Brain pericyte (primary cell): ENCODE data around the gene ZNF407.

Source experiments
- DNase-seq: peaks from one replicate; pipeline ENCODE4 v3.0.0-alpha.2; 2012; ENCODE audit warnings: low read depth, low spot score

ZNF407 gene

DNA sequence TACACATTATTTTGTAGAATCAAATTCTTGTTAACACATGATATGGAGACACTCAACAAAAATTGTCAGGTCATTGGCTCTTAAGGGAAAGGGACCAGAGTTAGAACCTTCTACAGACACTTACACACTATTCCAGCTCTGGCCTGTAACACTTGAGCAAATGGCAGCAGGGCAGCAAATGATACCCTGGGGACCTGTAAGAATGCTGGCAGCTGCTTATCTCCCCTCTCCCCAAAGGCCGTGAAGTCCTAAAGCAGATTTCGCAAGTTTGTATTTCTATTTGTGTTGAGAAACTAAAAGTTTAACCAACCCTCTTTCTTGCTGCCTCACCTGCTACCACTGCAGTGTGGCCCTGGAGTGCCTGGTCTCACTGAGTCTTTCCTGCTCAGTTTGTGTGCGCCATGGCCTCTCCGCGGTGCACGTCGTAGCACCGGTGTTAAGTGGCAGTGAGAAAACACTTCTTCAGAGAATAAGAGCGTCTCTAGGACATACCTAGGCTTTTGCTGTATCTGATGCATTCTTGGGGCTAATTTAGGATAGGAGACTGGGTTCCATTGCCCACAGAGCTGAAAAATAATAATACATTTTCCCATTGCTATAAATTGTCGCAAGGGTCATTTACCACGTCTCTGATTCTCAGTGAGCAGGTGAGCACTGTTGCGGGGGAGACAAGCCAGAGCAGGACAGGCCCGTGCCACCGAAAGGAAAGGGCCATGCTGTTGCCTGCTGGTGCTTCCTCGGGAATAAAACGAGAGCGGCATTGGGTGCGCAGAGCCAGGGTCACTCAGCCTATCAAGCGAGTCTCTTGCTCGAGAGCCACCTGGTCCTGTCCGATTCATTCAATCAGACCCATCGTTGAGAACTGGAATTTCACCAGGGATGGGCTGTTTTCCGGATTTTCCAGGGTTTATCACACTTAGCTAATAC lies 406.4 kb downstream of the ZNF407 start:
- no peak for DNase-seq

DNA sequence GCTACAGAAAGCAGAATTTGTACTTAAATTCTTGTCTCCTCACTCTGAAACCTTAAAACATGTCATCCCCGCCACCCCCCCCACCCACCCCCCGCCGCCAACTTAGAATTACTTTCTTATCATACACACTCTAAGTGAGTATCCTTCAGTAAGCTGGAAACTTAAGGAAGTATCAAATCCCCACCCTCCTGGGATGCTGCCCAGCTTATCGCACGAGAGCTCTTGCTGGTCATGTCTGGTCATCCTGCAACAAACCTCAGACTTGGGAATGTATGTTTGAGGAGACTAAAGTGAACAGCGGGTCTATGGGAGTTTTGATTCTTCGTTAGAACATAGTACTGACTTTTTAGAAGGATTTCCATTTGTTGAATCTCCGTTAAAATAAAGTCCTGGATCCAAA lies 408.0 kb downstream of the ZNF407 start:
- no peak for DNase-seq

DNA sequence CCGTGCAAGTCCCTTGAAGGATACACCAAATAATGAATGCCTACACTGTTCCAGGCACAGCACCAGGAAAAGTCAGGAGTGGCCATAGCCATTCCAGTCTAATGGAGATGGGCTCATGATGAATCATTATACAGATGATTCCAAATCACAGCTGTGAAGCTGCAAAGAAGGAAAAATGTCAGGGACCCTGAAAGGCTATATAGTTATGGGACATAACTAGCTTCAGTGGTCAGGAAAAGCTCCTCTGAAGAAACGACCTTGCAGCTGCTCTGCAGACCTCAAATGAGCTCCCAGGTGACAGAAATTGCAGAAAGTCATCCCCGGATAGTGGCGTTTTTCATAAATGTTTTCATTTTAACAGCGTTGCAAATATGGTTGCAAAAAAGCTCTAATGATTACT lies 410.5 kb downstream of the ZNF407 start:
- no peak for DNase-seq

DNA sequence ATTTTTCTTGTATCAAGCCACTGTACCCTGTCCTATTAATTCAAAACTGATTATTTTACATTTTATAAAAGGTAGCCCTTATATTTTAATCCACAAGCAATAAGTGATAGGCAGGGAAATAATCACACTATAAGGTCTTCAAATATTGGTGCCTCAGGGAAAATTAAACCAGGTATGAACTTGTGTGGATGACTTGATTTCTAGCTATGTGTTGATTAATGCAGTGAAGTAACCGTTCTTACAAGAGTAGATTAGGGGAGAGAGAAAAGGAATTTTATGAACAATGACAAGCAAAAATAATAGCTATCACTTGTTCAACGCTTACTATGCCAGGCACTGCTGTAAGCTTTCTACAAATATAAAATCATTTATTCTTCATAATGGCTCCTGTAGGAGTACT lies 411.6 kb downstream of the ZNF407 start:
- no peak for DNase-seq

DNA sequence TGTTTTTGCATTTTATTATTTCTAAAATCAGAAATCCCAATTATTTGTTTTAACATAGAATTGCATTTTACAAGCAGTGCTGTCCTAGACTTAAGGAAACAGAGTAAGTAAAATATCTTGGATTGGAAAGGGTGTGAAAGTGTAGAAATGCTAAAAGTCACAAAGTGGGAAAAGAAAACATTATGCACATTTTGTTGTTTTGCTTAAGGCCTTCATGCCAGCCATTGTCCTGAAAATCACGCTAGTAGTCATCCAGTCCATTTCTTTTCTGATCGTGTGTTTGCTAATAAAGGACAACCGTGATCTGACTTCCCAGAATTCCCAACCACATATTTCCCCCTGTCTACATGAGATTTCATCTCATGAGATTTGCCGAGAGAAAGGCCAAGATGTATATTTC lies 412.2 kb downstream of the ZNF407 start:
- DNase-seq, result no peak

DNA sequence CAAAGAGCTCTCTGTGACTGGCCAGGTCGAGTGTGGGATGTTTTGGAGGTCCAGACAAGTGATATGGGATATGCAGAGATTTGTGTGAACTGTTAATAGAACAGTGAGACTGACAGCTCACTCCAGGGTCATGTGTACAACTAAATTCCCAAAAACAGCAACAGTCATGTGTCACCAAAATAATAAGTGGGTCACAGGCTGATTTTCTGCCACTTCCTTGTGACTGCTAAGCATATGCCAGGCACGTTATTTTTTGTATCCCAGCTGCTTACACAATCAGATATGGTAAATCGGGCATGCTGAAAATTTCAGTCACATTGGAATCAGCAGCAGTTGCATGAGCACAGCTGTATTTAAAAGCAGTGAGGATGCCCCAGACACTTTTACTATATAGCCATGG lies 412.6 kb downstream of the ZNF407 start:
- no peak for DNase-seq

DNA sequence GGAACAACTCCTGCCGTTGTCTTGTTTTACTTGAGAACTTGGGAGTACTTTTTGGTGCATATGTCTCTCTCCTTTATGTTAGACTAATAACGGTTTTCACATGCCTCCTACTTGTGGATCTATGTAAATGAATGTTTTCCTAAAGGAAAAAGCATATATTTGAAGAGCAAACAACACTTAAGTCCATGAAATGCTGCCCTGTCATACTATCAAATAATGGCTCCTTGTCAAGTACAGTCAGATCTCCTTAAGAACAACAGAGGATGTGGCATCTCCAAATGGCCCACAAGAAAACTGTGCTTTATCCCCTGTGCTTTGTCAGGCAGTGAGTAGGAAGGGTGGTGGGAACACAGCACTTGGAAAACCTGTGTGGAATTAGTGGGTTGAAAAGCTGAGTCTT lies 413.0 kb downstream of the ZNF407 start:
- no peak for DNase-seq

DNA sequence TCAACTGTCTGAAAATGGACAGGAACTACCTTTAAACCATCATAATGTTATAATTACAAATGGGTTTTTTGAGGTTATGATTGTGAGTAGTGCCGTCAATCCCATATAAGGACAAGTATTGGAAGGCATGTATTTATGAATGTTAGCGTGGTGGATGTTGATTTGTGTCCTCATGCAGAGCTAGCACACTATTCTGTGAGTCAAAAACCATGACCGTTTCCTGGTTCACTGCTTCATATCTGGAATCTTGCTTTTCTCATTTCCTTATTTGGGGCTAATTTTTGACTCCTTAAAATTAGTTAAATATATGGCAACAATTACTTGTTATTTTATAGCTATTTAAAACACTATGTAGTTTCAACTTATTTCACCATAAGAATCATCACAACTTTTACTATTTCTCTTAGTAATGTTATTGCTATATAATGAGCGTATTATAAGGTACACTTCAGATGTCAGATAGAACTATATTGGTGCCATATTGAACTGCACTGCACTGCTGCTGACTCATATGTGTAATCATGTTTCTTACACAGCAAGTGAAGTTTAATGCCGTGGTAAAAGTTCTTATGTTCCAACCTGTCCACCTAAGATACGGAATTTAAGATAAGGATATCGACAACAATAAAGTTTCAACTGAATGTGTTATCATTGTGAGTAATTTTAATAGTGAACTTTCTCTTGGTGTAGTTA lies 418.5 kb downstream of the ZNF407 start:
- DNase-seq, result no peak

DNA sequence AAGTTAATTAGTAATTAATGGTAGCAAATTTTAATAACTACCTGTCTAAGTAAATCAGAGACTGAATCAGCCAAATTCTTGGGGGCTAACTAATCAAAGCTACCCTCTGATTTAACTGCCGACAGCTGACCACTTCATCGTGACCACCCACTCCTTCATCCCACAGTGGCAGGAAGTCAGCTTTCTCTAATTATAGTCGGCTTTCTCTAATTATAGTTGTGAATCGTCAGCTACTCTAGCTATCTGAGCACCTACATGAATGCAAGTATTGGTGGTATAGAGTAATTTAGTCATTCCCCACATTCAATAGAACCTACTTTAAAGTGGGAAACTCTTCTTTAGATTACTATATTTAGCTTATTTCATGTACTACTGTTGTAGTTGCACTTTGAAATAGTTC lies 425.8 kb downstream of the ZNF407 start:
- DNase-seq, result no peak

DNA sequence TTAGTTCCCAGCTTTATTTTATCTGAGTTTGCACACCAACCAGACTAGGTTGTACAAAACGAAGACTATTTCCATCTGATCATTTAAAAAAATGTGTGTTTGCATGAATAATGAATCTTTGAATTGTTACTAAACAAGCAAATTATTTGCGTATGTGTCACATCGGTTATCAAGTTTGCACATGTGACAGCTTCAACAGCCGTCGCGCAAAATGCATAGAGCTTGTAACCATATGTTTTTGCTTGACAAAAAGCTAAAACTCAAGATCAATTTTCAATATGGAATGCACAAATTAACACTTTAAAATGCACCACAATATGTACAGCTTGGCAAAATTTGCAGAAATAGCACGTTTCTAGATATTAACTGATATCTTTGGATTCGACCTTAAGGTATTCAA lies 427.2 kb downstream of the ZNF407 start:
- no peak for DNase-seq

DNA sequence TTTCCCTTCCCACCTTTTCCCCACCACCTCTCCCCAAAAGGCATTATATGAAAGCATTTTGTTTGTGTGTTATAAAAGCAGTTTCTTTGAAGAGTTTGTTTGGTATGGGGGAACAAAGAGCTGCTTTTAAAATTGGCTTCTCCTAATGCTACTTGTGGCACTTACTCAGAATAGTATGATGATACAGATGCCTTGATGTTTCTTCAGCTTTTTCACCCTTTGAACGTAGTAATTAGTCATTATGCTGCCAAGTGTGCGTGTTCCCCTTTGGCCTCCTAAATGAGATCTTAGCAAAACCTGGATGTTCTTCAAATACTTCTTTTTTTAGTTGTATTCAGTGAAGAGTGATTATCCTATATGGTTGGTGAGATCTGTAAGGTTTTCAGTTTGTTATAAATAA lies 427.9 kb downstream of the ZNF407 start:
- DNase-seq, result no peak

DNA sequence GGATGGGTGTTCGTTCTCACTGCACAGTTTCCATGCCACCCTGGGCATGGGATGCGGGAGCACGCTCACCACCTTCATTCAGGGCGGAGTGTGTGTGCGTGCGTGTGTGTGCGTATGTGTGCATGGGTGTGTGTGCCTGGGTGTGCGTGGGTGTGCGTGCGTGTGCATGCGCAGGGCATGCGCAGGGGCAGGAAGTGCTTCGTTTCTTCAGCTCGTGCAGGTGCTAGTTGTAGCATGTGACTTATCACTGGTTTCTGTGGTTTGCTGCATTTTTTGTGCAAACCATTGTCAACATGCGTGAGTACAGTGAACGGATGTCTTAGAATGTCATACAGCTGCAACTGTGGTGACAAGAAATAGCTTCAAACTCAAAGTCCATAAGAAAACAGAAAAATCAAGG lies 431.8 kb downstream of the ZNF407 start:
- no peak for DNase-seq

DNA sequence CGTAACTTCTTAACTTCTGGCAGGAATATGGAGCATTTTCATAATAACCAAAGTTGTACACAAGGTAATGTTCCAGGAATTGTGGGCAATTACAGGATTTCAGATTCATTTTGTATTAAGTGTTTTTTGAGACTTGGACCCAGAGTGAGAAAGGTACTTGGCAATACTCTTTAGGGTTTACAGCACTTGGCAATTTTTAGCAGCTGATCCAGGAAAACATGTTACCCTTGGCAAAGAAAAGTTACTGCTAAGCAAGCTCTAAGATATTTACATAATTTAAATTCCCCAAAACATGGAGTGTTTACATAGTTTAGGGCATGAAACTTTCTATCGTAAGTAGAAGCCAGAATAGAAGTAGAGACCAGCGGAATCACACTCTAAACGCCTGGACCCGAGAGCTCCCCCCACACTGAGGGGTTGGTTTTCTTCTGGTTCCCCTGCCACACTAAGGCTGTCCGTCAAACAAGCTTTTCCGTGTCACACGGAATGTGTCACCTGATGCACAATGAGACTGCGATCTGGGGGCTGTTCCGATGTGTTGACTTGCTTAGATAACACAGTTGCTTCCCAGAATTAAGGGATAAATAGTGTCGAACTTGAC lies 434.1 kb downstream of the ZNF407 start:
- DNase-seq, result no peak

DNA sequence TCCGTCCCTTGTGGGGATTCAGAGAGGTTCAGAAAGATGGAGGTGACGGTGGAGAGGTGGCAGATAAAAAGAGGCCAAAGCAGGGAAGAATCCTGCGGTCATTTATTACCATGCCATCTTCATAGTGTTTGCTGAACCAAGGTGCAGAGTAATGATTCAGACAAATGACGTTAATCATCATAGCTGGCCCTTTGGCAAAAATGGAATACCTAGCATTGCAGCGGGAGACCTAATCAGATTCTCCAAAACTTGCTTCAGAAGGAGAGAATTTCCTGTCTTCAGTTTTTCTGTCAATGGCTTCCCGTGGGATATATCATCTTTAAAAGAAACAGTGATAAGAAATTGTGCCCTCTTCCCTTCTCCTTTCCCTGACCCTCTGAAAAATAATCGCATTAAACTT lies 435.8 kb downstream of the ZNF407 start:
- DNase-seq, result no peak

DNA sequence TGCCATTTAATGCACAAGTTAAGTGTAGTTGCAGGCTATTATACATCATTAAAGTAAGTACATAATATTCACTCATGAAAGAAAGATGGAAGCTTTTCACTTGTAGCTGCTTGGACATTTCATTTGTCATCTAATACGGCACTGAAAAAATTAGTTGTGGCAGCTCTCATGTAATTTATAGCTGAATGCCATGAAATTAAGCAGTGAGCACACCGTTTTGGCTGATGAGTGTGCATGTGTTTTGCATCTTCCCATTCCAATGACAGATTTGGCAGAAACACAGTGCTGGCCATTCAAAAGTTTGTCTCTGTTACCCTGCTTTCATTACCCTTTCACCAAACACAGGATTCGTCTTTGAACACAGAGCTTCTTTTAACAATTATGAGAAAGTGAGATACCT lies 437.3 kb downstream of the ZNF407 start:
- DNase-seq, result no peak

DNA sequence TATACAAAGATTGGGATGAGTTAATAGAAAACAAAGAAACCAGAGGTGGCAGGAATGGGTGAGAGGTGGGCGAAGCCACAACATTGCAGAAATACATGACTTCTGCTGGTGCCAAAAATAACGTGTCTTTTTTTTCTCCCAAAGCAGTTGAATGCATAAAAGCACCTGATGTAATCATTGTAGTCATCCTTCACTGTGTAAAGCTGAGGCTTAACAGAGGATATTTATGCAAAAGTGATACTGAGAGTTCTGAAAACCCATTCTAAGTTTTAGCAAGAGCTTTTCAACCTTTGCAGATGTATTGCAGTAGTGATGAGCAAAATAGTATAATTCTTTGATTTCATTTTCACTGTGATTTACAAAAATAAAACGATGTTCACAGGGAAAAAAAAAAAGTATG lies 438.3 kb downstream of the ZNF407 start:
- no peak for DNase-seq

DNA sequence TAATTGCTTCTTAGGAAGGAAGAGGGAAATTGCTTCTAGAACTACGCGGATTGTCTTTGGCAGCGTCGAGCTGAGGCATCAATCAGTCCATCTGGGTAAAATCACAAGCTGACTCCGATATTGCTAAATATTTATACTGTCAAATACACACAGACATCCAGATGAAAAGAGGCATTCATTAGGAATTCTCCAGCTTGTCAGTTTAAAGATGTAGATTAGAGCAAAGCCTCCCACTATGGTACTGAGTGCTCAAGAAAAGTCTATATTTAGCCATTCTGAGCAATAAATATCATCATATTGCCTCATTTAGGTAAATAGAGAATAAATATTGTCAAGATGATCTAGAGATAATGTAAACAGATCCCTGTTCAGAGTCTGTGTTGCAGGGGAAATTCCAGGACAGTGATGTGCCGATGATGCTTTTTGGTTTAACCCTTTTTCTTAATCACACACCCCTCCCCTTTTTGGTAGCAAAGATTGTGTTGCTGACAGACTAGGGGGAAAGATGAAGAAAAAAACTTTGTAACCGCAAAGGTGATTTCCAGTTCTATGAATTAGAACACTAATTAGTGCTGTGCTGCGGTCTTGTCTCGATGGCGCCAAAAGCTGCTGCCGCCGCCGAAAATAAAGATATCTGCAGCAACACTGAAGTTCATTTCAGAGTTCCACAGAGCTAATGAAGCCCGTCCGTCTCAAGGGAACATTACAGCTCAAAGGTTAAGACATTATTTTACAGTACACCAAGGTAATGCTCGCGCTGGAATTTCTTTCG lies 439.4 kb downstream of the ZNF407 start:
- no peak for DNase-seq

DNA sequence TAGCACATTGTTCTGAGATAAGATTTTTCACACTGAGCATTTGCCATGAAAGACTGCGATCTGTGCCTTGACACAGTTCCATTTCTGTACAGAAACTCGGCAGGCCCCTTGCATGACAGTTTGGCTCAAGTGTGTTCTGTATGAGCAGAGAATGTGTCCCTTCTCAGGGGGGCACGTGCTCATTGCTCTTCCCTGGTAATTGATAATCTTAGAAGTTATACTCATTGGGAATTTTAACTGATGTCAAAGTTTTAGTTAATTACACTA lies 440.0 kb downstream of the ZNF407 start:
- DNase-seq, result no peak

DNA sequence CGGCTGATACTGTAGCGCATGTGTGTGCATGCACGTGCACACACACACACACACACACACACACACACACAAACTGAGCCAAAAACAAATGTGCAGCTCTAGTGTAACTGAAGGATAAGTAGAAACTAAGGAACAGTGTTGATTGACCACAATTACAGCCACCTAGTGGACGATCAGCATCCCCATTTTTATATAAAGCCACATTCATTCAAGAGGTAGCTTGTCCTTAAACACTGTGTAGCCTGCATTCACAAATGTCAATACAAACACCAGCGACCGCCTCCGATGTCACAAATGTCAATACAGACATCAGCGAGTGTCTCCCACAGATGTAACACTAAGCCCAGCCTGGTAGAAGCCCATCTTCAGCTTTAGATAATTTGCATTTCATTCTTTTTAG lies 443.9 kb downstream of the ZNF407 start:
- no peak for DNase-seq

DNA sequence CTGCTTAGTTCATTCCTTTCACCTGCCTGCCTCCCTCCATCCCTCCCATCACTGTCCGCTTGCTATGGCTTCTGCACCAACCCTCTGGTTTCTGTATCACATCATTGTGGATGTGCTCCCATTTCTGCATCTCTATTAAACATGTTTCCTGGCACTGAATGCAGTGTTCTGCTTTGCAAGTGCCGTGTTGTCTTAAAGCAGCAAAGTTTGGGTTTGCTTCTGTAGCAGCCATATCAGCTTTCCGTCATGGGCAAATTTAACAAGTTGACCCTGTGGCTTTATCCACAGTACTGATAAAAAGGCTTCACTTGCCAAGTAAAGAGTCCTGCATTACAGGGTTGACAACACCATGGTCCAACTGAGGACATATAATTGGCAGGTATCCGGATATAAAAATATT lies 445.8 kb downstream of the ZNF407 start:
- DNase-seq, result no peak

DNA sequence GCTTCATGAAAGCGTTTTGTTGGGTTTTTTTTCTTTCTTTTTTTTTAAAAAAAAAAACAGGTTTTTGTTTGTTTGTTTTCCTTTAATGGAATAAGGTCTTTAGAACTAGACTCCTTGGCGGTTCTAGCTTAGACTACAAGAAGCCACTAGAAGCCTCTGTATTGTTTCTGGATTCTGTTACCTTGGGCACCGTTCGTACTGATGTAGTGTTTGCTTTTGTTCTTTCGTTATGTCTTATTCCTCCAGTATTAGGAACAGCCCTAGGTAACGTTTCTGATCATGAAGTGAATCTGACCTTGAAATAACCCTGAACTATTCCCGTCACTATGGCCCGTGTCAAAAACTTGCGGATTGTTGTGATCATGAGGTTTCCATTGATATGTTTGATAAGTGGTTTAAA lies 446.6 kb downstream of the ZNF407 start:
- DNase-seq, result no peak

DNA sequence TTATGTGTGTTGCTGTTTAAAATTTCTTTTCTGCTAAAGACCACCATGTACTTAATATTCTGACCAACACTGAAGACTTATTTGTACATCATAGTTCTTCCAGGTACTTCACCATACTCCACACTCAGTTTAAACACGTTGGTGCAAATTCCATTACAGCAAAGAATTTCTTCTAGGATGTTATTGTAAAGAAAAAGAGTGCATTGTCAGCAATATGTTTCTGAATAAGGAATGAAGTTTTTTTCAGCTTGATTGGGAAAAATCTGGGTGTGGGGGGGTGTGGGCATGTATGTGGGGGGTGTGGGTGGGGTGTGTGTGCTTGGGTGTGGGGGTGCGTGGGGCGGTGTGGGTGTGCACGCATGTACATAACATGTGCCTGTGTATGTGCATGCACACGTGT lies 447.1 kb downstream of the ZNF407 start:
- DNase-seq, result no peak
